GM23338 (cell line): ENCODE data around the gene GRIK1.

Experiments used
- CREB1 ChIP-seq: fragments of 250-450 bp; sonication (Bioruptor Pico); IDR thresholded peaks from 2 replicates; pipeline ENCODE4 v1.5.0; 2020; ENCODE audit warnings: low read depth, mild to moderate bottlenecking, moderate library complexity
- EZH2phosphoT487 ChIP-seq: fragments of 200-600 bp; sonication (generic); IDR thresholded peaks from one replicate; pipeline ENCODE4 v1.8.1; 2018; ENCODE audit warnings: antibody characterized with exemption; ENCODE audit not compliant: unreplicated experiment
- POLR2AphosphoS5 ChIP-seq: IDR thresholded peaks from 2 replicates; pipeline ENCODE4 v1.6.1; 2016; ENCODE audit warnings: antibody characterized with exemption, low read depth
- TF ChIP-seq, protein P1 (sequence below), 2 experiments: fragments of 200-600 bp in 1 of 2; sonication (generic) in 1 of 2; conservative IDR thresholded peaks; 2 replicates each; pipeline versions ENCODE4 v1.5.1 to v1.6.1; 2016 to 2017; ENCODE audit warnings: antibody characterized with exemption in 2 of 2, low read depth in 2 of 2, mild to moderate bottlenecking in 2 of 2, moderate library complexity in 1 of 2

DNA sequence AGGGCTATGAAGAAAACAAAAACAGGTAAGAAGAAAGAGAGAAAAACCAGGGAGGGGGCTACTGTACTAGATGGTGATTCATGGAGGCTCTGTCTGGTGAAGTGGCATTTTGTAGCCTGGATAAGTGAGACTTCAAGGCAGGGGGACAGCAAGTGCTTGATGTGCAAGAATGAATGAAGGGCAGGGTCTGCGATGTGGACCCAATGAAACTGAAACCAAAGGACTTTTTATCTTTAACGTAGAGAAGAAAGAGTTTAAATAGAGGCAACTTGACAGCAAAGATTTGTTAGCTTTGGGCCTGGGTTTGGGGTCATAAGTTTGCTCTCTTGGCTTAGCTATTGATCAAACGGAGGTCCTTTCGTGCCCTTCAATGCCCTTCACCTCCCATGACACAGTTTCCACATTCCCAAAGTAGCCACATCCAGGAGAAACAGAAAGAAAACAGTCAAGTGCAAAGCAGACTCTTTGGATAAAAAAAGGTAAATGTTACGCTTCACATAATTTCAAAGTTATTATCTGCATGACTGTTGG is 291.0 kb downstream of the GRIK1 start:
- TF ChIP-seq, protein P1, sequence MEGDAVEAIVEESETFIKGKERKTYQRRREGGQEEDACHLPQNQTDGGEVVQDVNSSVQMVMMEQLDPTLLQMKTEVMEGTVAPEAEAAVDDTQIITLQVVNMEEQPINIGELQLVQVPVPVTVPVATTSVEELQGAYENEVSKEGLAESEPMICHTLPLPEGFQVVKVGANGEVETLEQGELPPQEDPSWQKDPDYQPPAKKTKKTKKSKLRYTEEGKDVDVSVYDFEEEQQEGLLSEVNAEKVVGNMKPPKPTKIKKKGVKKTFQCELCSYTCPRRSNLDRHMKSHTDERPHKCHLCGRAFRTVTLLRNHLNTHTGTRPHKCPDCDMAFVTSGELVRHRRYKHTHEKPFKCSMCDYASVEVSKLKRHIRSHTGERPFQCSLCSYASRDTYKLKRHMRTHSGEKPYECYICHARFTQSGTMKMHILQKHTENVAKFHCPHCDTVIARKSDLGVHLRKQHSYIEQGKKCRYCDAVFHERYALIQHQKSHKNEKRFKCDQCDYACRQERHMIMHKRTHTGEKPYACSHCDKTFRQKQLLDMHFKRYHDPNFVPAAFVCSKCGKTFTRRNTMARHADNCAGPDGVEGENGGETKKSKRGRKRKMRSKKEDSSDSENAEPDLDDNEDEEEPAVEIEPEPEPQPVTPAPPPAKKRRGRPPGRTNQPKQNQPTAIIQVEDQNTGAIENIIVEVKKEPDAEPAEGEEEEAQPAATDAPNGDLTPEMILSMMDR (conservative IDR thresholded peaks at IDR 0.05; ENCODE audit: low read depth in 2 of 2): no peak
- TF ChIP-seq POLR2AphosphoS5 (no peak), EZH2phosphoT487 (no peak), CREB1 (CRISPR knock-in tag) (no peak)
